Type B pancreatic cell (in vitro differentiated cells): ENCODE data around the gene ORM2. TPM values are rescaled to one million over a fixed set of nuclear protein-coding genes. Genes with fewer than 3 reads are reported as not detected.

ENCODE experiments used
- DNase-seq: peaks from one replicate; pipeline ENCODE4 v3.0.0; 2021; ENCODE audit warnings: mixed read lengths; ENCODE audit not compliant: unreplicated experiment; ENCODE audit errors: extremely low spot score
- H3K27ac Mint-ChIP-seq: 2 replicates; pipeline ENCODE4 v1.8.0; 2021; ENCODE audit warnings: mild to moderate bottlenecking, mixed read lengths
- H3K27me3 Mint-ChIP-seq: 2 replicates; pipeline ENCODE4 v1.8.0; 2021; ENCODE audit warnings: mixed read lengths
- H3K36me3 Mint-ChIP-seq: 2 replicates; pipeline ENCODE4 v1.8.0; 2021; ENCODE audit warnings: mixed read lengths
- H3K4me1 Mint-ChIP-seq: one replicate; pipeline ENCODE4 v1.8.0; 2021; ENCODE audit warnings: mixed read lengths; ENCODE audit not compliant: unreplicated experiment
- H3K4me3 Mint-ChIP-seq: 2 replicates; pipeline ENCODE4 v1.8.0; 2021; ENCODE audit warnings: mild to moderate bottlenecking, mixed read lengths
- H3K9me3 Mint-ChIP-seq: 2 replicates; pipeline ENCODE4 v1.8.0; 2021; ENCODE audit warnings: mixed read lengths
- total RNA-seq: library from RNA; stranded (reverse); gene quantifications from 2 replicates; pipeline ENCODE4 v1.2.1, GENCODE V29; 2021; ENCODE audit warnings: low replicate concordance
- TF ChIP-seq, protein P1 (sequence below): fragments of 200-600 bp; sonication (generic); conservative IDR thresholded peaks from 2 replicates; pipeline ENCODE4 v1.5.0; 2021; ENCODE audit warnings: antibody characterized with exemption, mild to moderate bottlenecking

Gene ORM2
- total RNA-seq, 1 donor from 2014 or later: not detected

DNA sequence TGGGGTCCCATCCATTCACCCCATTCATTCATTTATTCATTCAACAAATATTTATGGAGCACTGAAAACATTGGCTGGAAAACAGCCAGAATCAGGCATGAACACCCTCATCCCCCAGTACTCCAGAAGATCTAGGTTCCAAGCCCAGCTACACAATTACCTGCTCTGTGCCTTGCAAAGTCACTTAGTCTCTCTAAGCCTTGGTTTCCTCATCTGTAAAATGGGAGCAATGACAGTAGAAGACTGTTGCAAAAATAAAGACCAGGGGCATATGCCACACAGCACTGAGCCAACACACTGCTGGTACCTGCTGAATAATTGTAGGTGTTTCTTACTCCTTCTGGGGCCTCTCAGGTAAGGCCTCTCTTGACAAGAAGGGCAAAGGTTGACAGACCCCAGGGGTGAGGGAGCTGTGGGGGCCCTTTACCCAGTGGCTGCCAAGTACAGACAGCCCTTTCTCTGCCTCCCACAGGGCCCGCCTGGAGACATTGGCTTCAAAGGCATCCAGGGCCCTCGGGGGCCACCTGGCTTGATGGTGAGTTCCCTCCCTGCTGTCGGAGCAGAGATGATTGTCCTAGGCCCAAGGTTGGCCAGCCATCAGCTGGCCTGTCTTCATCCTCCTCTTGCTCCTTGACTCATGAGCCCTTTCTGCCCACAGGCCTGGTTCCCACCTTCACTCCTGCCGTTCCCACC lies 29.4 kb upstream of the ORM2 start:
- H3K9me3 Mint-ChIP-seq: peaks cover under 1% of the 10 kb centered on the region
- no peaks in the 10 kb centered on the region for H3K4me1 Mint-ChIP-seq
- H3K27me3 Mint-ChIP-seq: no peaks in the 10 kb centered on the region
- no peak for DNase-seq
- H3K4me3 Mint-ChIP-seq: no peak overlapping the region
- H3K36me3 Mint-ChIP-seq: peaks cover 17% of the 10 kb centered on the region
- no peak overlapping the region for H3K27ac Mint-ChIP-seq
- TF ChIP-seq, protein P1, sequence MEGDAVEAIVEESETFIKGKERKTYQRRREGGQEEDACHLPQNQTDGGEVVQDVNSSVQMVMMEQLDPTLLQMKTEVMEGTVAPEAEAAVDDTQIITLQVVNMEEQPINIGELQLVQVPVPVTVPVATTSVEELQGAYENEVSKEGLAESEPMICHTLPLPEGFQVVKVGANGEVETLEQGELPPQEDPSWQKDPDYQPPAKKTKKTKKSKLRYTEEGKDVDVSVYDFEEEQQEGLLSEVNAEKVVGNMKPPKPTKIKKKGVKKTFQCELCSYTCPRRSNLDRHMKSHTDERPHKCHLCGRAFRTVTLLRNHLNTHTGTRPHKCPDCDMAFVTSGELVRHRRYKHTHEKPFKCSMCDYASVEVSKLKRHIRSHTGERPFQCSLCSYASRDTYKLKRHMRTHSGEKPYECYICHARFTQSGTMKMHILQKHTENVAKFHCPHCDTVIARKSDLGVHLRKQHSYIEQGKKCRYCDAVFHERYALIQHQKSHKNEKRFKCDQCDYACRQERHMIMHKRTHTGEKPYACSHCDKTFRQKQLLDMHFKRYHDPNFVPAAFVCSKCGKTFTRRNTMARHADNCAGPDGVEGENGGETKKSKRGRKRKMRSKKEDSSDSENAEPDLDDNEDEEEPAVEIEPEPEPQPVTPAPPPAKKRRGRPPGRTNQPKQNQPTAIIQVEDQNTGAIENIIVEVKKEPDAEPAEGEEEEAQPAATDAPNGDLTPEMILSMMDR: no peak

DNA sequence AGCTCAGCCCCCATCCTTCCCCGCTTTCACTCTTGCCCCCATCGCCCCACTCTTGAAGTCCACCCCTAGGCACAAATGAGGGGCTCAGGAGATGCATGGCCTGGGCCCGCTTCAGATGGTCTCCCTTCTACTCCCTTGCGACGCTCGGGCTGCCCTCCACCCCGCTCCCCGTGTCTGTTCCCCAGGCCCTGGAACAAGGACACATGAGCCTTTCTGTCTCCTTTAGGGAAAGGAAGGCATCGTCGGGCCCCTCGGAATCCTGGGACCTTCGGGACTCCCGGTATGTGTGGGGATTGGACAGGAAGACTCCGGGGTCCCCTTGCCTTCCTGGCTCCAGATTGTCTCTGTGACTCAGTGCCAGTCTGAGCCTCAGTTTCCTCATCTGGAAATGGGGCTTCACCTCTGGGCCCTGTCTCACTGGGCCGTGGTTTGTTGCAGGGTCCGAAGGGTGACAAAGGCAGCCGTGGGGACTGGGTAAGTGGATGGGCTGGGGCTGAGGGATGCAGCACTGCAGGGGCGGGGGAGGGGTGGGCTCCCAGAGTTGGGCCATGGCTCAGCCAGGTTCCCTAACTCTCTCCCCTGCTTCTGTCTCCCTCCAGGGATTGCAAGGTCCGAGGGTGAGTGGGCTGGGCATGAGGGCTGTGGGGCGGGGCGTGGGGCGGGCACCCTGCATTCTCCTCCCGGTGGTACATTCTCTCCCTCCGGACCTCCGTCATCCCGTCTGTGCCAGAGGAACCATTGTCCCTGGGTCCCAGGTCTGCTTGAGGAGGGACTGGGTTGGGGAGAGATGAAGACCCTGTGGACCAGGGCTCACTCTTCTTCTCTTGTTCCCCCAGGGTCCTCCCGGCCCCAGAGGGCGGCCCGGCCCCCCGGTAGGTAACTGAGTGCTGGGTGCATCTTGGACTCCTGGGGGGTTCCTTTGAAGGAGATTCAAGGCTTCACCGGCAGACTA lies 28.5 kb upstream of the ORM2 start:
- DNase-seq: peak; percentile 59
- no peaks in the 10 kb centered on the region for H3K9me3 Mint-ChIP-seq
- H3K27ac Mint-ChIP-seq: no peak overlapping the region
- H3K4me1 Mint-ChIP-seq: peaks cover 4% of the 10 kb centered on the region
- TF ChIP-seq, protein P1: no peak
- no peaks in the 10 kb centered on the region for H3K27me3 Mint-ChIP-seq
- no peak overlapping the region for H3K4me3 Mint-ChIP-seq
- peaks cover 9% of the 10 kb centered on the region for H3K36me3 Mint-ChIP-seq

DNA sequence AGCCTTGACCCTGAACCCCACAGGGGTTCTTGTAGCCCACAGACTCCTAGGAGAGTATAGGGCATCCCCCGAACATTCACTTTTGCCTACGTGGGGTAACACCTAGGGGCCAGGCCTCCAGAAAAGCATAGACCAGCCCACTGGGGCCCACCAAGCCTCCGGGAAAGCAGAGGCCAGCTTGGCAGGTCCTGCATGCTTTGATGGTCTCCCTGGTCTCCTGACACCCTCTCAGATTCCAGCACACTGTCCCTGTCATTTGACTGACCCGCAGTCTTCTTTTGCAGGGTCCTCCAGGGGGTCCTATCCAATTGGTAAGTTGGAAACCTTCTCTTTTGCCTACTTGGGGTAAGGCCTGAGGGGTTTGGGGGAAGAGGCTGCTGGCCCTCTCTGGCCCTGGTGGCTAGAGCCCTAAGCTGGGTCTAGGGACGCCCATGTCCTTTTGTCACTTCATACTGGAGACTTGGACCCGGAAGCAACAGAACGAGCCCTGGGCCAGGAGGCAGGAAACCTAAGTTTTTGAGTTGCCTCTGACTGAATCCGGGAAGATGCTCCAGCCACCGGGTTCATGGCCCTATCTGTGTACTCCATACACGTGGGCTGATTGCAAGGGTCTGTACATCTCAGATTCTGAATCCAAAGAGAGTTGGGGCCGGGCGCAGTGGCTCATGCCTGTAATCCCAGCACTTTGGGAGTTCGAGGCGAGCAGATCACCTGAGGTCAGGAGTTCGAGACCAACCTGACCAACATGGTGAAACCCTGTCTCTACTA lies 27.7 kb upstream of the ORM2 start:
- H3K9me3 Mint-ChIP-seq: no peaks in the 10 kb centered on the region
- peaks cover 4% of the 10 kb centered on the region for H3K4me1 Mint-ChIP-seq
- H3K4me3 Mint-ChIP-seq: no peak overlapping the region
- no peak overlapping the region for H3K27ac Mint-ChIP-seq
- no peaks in the 10 kb centered on the region for H3K27me3 Mint-ChIP-seq
- peaks cover 2% of the 10 kb centered on the region for H3K36me3 Mint-ChIP-seq
- peak; percentile 36 for DNase-seq
- TF ChIP-seq, protein P1: no peak

DNA sequence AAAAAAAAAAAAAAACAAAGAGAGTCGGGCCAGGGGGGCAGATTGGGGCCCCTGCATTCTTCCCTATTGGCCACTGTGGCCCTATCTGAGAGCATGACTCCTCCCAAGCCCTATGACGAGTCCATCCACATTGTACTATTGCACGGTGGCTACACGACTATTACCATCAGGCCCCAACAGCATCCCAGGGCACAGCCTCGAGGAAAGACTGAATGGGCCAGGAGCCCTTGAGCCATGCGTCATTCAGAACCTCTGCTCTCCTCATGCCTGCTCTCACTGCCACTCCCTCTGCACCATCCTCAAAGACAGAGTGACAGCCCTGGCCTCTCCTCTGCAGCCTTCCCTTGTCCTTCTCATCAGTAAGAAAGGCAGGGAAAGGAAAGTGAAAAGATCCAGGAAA lies 26.9 kb upstream of the ORM2 start:
- H3K27me3 Mint-ChIP-seq: no peaks in the 10 kb centered on the region
- no peak overlapping the region for H3K4me3 Mint-ChIP-seq
- peaks cover 4% of the 10 kb centered on the region for H3K4me1 Mint-ChIP-seq
- no peaks in the 10 kb centered on the region for H3K9me3 Mint-ChIP-seq
- no peaks in the 10 kb centered on the region for H3K36me3 Mint-ChIP-seq
- DNase-seq: peak; percentile 37
- TF ChIP-seq, protein P1: no peak
- H3K27ac Mint-ChIP-seq: no peak overlapping the region

DNA sequence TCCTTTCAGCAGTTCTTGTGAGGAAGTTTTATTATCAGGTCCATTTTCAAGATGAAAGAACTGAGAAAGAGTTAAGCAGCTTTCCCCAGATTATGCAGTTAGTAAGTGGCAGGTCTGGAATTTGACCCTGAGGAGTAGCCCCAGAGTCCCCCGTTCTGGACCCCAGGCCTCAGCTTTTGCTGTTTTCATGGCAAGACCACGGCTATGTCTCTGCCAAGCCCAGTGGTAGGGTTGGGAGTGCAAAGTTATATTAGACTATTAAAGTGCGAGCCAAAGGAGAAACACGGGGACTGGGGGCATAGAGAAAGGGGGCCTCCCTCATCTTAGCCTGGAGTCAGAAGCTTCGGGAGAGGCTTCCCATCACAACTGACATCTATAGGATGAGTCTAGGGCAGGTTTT lies 26.1 kb upstream of the ORM2 start:
- H3K4me1 Mint-ChIP-seq: peaks cover 4% of the 10 kb centered on the region
- no peak overlapping the region for H3K4me3 Mint-ChIP-seq
- no peaks in the 10 kb centered on the region for H3K27me3 Mint-ChIP-seq
- H3K27ac Mint-ChIP-seq: no peak overlapping the region
- TF ChIP-seq, protein P1: no peak
- H3K36me3 Mint-ChIP-seq: no peaks in the 10 kb centered on the region
- no peaks in the 10 kb centered on the region for H3K9me3 Mint-ChIP-seq
- DNase-seq: peak; percentile 34
